ENCODE data around the gene P2RY2. TPM values are rescaled to one million over a fixed set of nuclear protein-coding genes. Genes with fewer than 3 reads are reported as not detected.

The P2RY2 gene
- total RNA-seq, 4 donors from 2014 or later = 4.5 to 7.5 (median 6.7) TPM

DNA sequence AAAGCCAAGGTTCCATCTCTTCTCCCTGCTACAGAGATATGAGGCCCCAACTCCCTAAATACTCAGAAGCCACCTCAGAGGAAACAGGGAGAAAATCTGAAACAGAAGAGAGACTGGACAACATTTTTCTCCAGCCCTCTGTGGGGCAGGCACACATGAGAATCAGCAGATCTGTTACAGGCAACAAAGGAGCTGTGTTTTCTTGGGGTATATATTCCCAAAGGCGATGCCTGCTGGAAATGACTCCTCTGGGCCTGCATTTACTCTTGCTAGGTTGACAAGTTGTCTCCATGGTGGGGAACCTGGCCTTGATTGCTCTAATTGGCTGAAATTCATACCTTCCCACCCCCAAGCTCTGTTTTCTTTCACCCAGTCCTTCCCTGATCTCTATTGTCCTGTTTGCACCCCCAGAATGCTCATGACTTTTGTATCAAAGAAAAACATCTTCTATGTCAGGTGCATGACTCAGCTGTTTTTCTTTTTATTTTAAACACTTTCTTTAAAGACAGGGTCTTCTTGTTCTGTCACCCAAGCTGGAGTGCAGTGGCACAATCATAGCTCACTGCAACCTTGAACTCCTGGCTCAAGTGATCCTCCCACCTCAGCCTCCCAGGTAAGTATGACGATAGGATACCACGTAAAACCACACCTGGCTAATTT is 30.6 kb downstream of the P2RY2 start:
- Histone ChIP-seq H3K4me1 (peaks cover 0 to 3% (median 0%) of the 10 kb centered on the region in 4 donors), H3K27me3 (no peaks in the 10 kb centered on the region), H3K27ac (no peak overlapping the region), H3K36me3 (no peaks in the 10 kb centered on the region), H3K9me3 (no peaks in the 10 kb centered on the region), H3K4me3 (no peak overlapping the region)
- 81 to 90% methylated on average over 3 of the region's 3 CpGs for WGBS, 2 donors
- no peak for DNase-seq (ENCODE audit: low spot score in 2 of 2)
- TF ChIP-seq, protein P1, sequence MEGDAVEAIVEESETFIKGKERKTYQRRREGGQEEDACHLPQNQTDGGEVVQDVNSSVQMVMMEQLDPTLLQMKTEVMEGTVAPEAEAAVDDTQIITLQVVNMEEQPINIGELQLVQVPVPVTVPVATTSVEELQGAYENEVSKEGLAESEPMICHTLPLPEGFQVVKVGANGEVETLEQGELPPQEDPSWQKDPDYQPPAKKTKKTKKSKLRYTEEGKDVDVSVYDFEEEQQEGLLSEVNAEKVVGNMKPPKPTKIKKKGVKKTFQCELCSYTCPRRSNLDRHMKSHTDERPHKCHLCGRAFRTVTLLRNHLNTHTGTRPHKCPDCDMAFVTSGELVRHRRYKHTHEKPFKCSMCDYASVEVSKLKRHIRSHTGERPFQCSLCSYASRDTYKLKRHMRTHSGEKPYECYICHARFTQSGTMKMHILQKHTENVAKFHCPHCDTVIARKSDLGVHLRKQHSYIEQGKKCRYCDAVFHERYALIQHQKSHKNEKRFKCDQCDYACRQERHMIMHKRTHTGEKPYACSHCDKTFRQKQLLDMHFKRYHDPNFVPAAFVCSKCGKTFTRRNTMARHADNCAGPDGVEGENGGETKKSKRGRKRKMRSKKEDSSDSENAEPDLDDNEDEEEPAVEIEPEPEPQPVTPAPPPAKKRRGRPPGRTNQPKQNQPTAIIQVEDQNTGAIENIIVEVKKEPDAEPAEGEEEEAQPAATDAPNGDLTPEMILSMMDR (IDR thresholded peaks at IDR 0.05) = no peak
- no peak for TF ChIP-seq POLR2A (IDR thresholded peaks at IDR 0.05)
- no peak for TF ChIP-seq EP300 (IDR thresholded peaks at IDR 0.05)

- no peak overlapping the region for H3K27ac ChIP-seq
- H3K4me1 ChIP-seq = peaks cover 0 to 3% (median 0%) of the 10 kb centered on the region in 4 donors
- DNase-seq (ENCODE audit: low spot score in 2 of 2) = no peak
- H3K9me3 ChIP-seq = no peaks in the 10 kb centered on the region
- H3K4me3 ChIP-seq = no peak overlapping the region
- 83 to 89% methylated on average over 5 of the region's 5 CpGs for WGBS, 2 donors
- no peaks in the 10 kb centered on the region for H3K36me3 ChIP-seq
- no peaks in the 10 kb centered on the region for H3K27me3 ChIP-seq
- no peak for TF ChIP-seq EP300 (IDR thresholded peaks at IDR 0.05)
- TF ChIP-seq, protein P1 (IDR thresholded peaks at IDR 0.05) = no peak
- TF ChIP-seq POLR2A (IDR thresholded peaks at IDR 0.05) = no peak
Observed at GRCh38 chr11:73249304-73249703, 31.2 kb downstream of the P2RY2 start.

GRCh38 chr11:73249853-73250783 is 32.0 kb downstream of the P2RY2 start:
- Histone ChIP-seq H3K36me3 (no peaks in the 10 kb centered on the region), H3K4me3 (no peak overlapping the region), H3K27me3 (no peaks in the 10 kb centered on the region), H3K27ac (no peak overlapping the region), H3K9me3 (no peaks in the 10 kb centered on the region), H3K4me1 (peaks cover 0 to 3% (median 0%) of the 10 kb centered on the region in 4 donors)
- DNase-seq (ENCODE audit: low spot score in 2 of 2) = no peak
- TF ChIP-seq POLR2A (IDR thresholded peaks at IDR 0.05) (no peak), EP300 (IDR thresholded peaks at IDR 0.05) (no peak)
- TF ChIP-seq, protein P1 (IDR thresholded peaks at IDR 0.05) = no peak
- 94% methylated on average over 11 of the region's 11 CpGs for WGBS, 2 donors

DNA sequence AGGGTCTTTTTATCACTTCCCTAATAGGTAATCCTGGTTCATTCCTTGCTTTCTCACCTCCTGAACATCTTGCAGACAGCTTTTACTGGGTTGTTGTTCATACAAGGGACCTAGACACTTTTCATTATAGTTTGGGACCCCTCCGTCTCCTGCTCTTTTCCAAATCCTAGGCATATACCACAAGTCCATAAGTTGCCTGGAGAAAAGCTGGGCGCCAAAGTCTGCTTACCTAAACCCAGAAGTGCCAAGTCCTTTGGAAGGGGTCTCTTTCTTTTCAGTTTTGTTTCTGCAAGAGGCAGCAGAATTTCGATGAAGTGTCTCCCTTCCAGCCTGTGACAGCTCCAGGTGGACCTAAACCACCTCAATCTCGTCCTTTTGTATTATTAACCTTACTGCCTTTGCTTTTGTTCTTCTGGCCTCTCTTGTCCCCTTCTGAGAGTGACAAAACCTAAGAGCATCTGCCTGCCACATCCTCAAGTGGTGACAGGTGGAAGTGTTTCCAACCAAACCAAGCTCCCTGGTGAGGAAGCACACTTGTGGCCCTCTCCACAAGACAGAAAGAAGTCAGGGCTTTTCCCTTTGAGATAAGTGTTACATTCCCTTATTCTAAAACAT is 34.6 kb downstream of the P2RY2 start:
- no peak for DNase-seq (ENCODE audit: low spot score in 2 of 2)
- 85 to 93% methylated on average over 4 of the region's 4 CpGs for WGBS, 2 donors
- no peaks in the 10 kb centered on the region for H3K27me3 ChIP-seq
- no peaks in the 10 kb centered on the region for H3K36me3 ChIP-seq
- TF ChIP-seq, protein P1 (IDR thresholded peaks at IDR 0.05) = no peak
- TF ChIP-seq POLR2A (IDR thresholded peaks at IDR 0.05) (no peak), EP300 (IDR thresholded peaks at IDR 0.05) (no peak)
- H3K9me3 ChIP-seq = no peaks in the 10 kb centered on the region
- no peak overlapping the region for H3K4me3 ChIP-seq
- H3K4me1 ChIP-seq = peaks cover 0 to 6% (median 2%) of the 10 kb centered on the region in 4 donors
- H3K27ac ChIP-seq = no peak overlapping the region

All from tibial nerve (tissue), 4 donors.